ENCODE data around the gene TBC1D21. TPM values are rescaled to one million over a fixed set of nuclear protein-coding genes. Genes with fewer than 3 reads are reported as not detected.

The TBC1D21 gene
- total RNA-seq, 1 donor from 2014 or later = not detected

DNA sequence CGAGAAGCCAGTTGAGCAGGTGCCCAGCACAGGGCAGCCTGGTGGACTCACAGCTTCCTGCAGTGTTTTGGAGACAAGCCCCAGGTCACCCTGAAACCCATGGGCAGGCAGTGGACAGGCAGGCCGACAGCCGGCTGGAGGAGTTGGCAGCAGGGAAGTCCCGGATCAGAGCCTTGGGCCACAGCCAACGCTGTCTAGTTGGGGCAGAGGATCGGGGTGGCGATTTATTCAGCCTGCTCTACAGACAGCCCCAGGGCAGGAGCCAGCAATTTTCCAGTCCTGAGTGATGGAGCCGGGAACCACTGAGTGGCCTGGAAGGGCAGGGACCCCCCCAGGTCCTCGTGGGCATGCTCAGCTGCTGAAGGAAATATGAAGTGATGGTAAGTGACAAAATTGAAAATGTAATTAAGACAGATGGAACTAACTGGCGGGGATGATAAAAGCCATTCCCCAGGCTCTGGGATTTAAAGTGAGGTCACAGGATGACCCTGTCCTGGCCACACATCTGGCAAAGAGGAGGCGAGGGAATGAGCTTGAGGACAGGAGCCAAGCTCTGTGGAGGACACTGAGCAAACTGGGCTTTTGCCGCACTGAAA lies 34.4 kb upstream of the TBC1D21 start:
- no peaks in the 10 kb centered on the region for H3K36me3 ChIP-seq (ENCODE audit: control insufficient read depth, insufficient read depth, low read length)
- DNase-seq (ENCODE audit: low read depth) (no peak), FAIRE-seq (no peak)
- TF ChIP-seq, protein P1, sequence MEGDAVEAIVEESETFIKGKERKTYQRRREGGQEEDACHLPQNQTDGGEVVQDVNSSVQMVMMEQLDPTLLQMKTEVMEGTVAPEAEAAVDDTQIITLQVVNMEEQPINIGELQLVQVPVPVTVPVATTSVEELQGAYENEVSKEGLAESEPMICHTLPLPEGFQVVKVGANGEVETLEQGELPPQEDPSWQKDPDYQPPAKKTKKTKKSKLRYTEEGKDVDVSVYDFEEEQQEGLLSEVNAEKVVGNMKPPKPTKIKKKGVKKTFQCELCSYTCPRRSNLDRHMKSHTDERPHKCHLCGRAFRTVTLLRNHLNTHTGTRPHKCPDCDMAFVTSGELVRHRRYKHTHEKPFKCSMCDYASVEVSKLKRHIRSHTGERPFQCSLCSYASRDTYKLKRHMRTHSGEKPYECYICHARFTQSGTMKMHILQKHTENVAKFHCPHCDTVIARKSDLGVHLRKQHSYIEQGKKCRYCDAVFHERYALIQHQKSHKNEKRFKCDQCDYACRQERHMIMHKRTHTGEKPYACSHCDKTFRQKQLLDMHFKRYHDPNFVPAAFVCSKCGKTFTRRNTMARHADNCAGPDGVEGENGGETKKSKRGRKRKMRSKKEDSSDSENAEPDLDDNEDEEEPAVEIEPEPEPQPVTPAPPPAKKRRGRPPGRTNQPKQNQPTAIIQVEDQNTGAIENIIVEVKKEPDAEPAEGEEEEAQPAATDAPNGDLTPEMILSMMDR (IDR thresholded peaks at IDR 0.05; ENCODE audit: insufficient read depth, low read length, severe bottlenecking) = no peak
- no peak overlapping the region for H3K4me3 ChIP-seq (ENCODE audit: low read depth, low read length)
- H3K27me3 ChIP-seq (ENCODE audit: control insufficient read depth, insufficient read depth, low read length) = peaks cover 5% of the 10 kb centered on the region

DNA sequence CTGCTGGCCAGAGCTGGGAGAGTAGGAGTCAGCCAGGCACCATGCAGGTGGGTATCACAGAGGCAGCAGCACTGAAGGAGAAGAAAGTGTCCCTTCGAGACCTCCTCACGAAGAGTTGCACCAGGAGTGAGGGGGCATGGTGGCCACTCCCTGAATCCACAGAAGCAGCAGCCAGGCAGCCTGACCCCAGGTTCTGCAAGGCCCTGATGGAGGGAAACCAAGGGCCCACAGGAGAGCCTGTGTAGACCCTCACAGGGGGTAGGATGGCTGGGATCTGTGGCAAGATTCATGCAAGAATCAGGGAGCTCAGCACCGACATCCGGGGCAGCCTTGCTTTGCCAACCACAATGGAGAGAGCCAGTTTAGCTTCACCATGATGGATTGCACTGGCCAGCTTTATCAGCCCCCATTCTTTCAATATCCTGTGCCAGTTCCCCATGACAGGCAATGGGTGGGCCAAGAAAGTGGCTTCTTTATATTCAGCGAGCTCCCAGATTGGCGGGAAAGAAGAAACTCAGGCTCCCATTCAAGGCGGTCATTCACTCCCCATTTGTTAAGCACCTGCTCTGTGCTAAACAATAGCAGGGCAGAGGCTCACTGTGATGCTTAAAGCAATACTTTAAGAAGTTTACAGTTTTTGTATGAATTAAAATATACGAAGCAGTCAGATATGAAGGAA lies 33.5 kb upstream of the TBC1D21 start:
- FAIRE-seq = no peak
- H3K27me3 ChIP-seq (ENCODE audit: control insufficient read depth, insufficient read depth, low read length) = peaks cover 5% of the 10 kb centered on the region
- no peak for DNase-seq (ENCODE audit: low read depth)

DNA sequence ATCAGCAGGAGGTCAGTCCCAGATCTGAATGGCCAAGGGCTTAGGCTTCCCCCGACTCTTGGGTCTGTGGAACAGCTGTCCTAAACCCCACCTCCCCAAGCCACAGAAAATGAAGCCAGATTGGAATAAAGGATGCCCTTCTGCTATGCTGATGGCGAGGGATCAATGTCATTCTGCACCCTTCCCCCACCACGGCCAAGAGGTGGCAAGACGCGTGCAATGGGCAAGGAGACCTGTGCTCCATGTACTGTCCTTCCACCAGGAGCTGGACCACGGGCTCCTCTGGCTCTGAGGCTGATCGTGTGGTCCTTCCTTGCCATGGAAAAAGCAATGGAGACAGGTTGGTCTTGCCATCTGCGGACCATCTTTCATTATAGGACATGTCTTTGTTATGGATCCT lies 32.6 kb upstream of the TBC1D21 start:
- H3K36me3 ChIP-seq (ENCODE audit: control insufficient read depth, insufficient read depth, low read length) = no peaks in the 10 kb centered on the region
- no peak for FAIRE-seq

More for the DNA sequence above, 33.5 kb upstream of the TBC1D21 start:
- TF ChIP-seq, protein P1 (IDR thresholded peaks at IDR 0.05; ENCODE audit: insufficient read depth, low read length, severe bottlenecking) = no peak
- Histone ChIP-seq H3K36me3 (ENCODE audit: control insufficient read depth, insufficient read depth, low read length) (no peaks in the 10 kb centered on the region), H3K4me3 (ENCODE audit: low read depth, low read length) (no peak overlapping the region)

DNA sequence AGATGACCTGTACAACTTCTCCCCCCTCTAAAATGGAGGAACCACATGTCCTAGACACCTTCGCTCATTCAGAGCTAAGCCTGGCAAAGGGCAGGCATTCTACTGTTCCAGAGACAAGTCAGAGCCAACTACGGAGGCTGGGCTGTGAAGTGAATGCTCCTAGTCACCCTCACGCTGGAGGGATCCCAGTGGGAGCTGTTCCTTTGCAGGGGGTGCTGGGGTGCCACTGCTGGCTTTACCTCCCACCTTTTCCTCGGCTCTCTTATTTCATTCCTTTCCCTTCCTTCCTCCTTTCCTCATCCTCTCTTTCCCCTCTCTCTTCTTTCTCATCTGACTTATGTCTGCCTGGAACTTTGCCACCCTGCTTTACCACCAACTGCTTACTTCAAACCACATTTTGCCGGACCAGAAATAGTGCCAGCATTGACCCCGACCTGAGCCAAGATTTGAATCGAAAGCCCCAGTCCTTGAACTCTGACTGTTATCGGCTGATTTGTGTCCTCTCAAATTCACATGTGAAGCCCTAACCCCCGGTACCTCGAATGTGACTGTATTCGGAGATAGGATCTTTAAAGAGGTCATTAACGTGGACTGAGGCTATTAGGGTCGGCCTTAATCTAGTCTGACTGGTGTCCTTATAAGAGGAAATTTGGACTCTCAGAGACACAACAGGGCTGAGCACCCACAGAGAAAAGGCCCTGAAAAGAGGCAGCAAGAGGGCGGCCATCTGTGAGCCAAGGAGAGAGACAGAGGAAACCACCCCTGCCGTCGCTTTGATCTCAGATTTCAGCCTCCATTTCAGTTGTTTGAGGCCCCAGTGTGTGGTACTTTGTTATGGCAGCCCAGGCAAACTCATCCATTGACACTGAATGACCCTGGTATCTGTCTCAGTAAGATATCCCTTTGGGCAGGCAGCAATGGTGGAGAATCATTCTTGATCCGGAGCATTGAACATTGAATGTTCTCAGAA lies 31.3 kb upstream of the TBC1D21 start:
- no peak for DNase-seq (ENCODE audit: low read depth)
- TF ChIP-seq, protein P1 (IDR thresholded peaks at IDR 0.05; ENCODE audit: insufficient read depth, low read length, severe bottlenecking) = no peak
- Histone ChIP-seq H3K4me3 (ENCODE audit: low read depth, low read length) (no peak overlapping the region), H3K27me3 (ENCODE audit: control insufficient read depth, insufficient read depth, low read length) (peaks cover 8% of the 10 kb centered on the region), H3K36me3 (ENCODE audit: control insufficient read depth, insufficient read depth, low read length) (no peaks in the 10 kb centered on the region)
- FAIRE-seq = no peak

More for the DNA sequence above, 32.6 kb upstream of the TBC1D21 start:
- TF ChIP-seq, protein P1 (IDR thresholded peaks at IDR 0.05; ENCODE audit: insufficient read depth, low read length, severe bottlenecking) = no peak
- Histone ChIP-seq H3K27me3 (ENCODE audit: control insufficient read depth, insufficient read depth, low read length) (peaks cover 7% of the 10 kb centered on the region), H3K4me3 (ENCODE audit: low read depth, low read length) (no peak overlapping the region)
- no peak for DNase-seq (ENCODE audit: low read depth)

DNA sequence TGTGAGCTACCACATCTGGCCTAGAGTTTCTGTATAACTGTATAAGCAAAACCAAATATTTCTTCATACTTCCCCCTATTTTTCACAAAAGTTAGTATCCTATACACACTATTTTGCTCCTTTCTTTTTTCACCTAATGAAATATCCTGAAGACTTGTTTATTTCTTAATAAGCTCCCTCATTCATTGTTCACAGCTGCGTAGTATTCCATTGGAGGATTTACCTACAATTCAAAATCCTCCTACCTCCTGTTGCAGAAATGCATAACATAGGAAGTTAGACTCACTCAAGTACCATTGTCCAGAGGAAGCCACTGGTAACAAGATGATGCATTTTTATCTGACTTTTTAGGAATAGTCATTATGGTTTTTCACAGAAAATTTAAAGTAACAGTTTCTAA lies 29.6 kb upstream of the TBC1D21 start:
- FAIRE-seq = no peak
- no peak overlapping the region for H3K4me3 ChIP-seq (ENCODE audit: low read depth, low read length)
- no peaks in the 10 kb centered on the region for H3K36me3 ChIP-seq (ENCODE audit: control insufficient read depth, insufficient read depth, low read length)
- DNase-seq (ENCODE audit: low read depth) = no peak
- peaks cover 8% of the 10 kb centered on the region for H3K27me3 ChIP-seq (ENCODE audit: control insufficient read depth, insufficient read depth, low read length)
- TF ChIP-seq, protein P1 (IDR thresholded peaks at IDR 0.05; ENCODE audit: insufficient read depth, low read length, severe bottlenecking) = no peak
